B cell (primary cell): ENCODE results near the gene KRT23. TPM values are rescaled to one million over a fixed set of nuclear protein-coding genes. Genes with fewer than 3 reads are reported as not detected.

Experiments
- ATAC-seq: fragments of 200-7000 bp; cut with Tn5 transposase; one replicate; pipeline ENCODE4 v1.10.0; 2021; ENCODE audit warnings: low read depth, mild to moderate bottlenecking, moderate number of reproducible peaks, moderate library complexity
- CTCF ChIA-PET: fragments of 350-600 bp; sonication (Branson Sonifier 250); formaldehyde crosslinking; loops from one replicate; lab custom pipeline; 2021; ENCODE audit warnings: antibody characterized with exemption, inconsistent platforms; lab: Charles Lee
- POLR2A ChIA-PET: fragments of 350-600 bp; sonication (Branson Sonifier 250); formaldehyde crosslinking; loops from one replicate; lab custom pipeline; 2021; ENCODE audit warnings: antibody characterized with exemption; lab: Charles Lee
- DNase-seq: peaks from one replicate; pipeline ENCODE4 v3.0.0; 2013
- H2AFZ ChIP-seq: 2 replicates; pipeline ENCODE4 v1.6.1; 2012; ENCODE audit warnings: mild to moderate bottlenecking, low read depth, low read length; ENCODE audit not compliant: insufficient read depth, poor library complexity, severe bottlenecking
- H3K27ac ChIP-seq, 2 donors: 1 replicate in 1 of 2; 2 replicates in 1 of 2; pipeline ENCODE4 v1.5.1; 2012 to 2013; ENCODE audit warnings: low read length in 2 of 2, mild to moderate bottlenecking in 2 of 2, moderate library complexity in 1 of 2
- H3K27me3 ChIP-seq, 4 experiments: fragments of 200-600 bp in 1 of 4; sonication (generic) in 1 of 4; replicated peaks in 1 of 4; 1 replicate in 2 of 4; 2 replicates in 2 of 4; pipeline versions ENCODE4 v1.6.1 to v1.7.0; 2013 to 2016; ENCODE audit warnings: low read length in 3 of 4, mild to moderate bottlenecking in 2 of 4, mixed read lengths in 1 of 4, moderate library complexity in 1 of 4; ENCODE audit not compliant: insufficient read depth in 4 of 4, control insufficient read depth in 3 of 4; ENCODE audit errors: control extremely low read depth in 1 of 4
- H3K36me3 ChIP-seq, 2 experiments: replicated peaks in 1 of 2; 1 replicate in 1 of 2; 2 replicates in 1 of 2; pipeline versions ENCODE4 v1.6.1 to v1.7.1; 2013; ENCODE audit warnings: low read length in 1 of 2; ENCODE audit not compliant: insufficient read depth in 2 of 2, control insufficient read depth in 1 of 2; ENCODE audit errors: control extremely low read depth in 1 of 2, extremely low read depth in 1 of 2
- H3K4me1 ChIP-seq, 2 donors: fragments of 200-600 bp in 1 of 2; sonication (generic) in 1 of 2; 1 replicate in 1 of 2; 2 replicates in 1 of 2; pipeline versions ENCODE4 v1.5.1 to v1.6.1; 2013 to 2017; ENCODE audit warnings: low read length in 2 of 2; ENCODE audit not compliant: control insufficient read depth in 2 of 2, insufficient read depth in 2 of 2
- H3K4me2 ChIP-seq: replicated peaks from 2 replicates; pipeline ENCODE3; 2012; ENCODE audit warnings: mild to moderate bottlenecking, low read depth, low read length; ENCODE audit not compliant: poor library complexity, severe bottlenecking
- H3K4me3 ChIP-seq, 5 experiments: fragments of 200-600 bp in 1 of 5; sonication (generic) in 1 of 5; 1 replicate in 3 of 5; 2 replicates in 2 of 5; pipeline versions ENCODE4 v1.5.1 to v1.7.0; 2011 to 2016; ENCODE audit warnings: low read length in 4 of 5, mild to moderate bottlenecking in 4 of 5, low read depth in 2 of 5, control low read depth in 1 of 5, moderate library complexity in 1 of 5; ENCODE audit not compliant: insufficient read depth in 1 of 5; ENCODE audit errors: control extremely low read depth in 1 of 5, extremely low read depth in 1 of 5
- H3K79me2 ChIP-seq: fragments of 200-600 bp; sonication (generic); one replicate; pipeline ENCODE4 v1.6.0; 2016; ENCODE audit warnings: low read length; ENCODE audit not compliant: control insufficient read depth, insufficient read depth
- H3K9ac ChIP-seq: fragments of 200-600 bp; sonication (generic); 2 replicates; pipeline ENCODE4 v1.6.1; 2017; ENCODE audit warnings: mild to moderate bottlenecking, low read length, moderate library complexity
- H3K9me3 ChIP-seq, 3 donors: one replicate each; pipeline versions ENCODE4 v1.6.1 to v1.7.1; 2013; ENCODE audit warnings: low read length in 2 of 3; ENCODE audit not compliant: control insufficient read depth in 2 of 3, insufficient read depth in 1 of 3; ENCODE audit errors: control extremely low read depth in 1 of 3
- H4K20me1 ChIP-seq: 2 replicates; pipeline ENCODE4 v1.6.0; 2012; ENCODE audit warnings: mild to moderate bottlenecking, low read length; ENCODE audit not compliant: insufficient read depth, control insufficient read depth, poor library complexity, severe bottlenecking
- H3K27ac Mint-ChIP-seq: one replicate; pipeline ENCODE4 v1.8.0; 2021; ENCODE audit warnings: mixed read lengths
- H3K27me3 Mint-ChIP-seq: one replicate; pipeline ENCODE4 v1.8.0; 2021; ENCODE audit warnings: mixed read lengths
- H3K4me1 Mint-ChIP-seq: one replicate; pipeline ENCODE4 v1.8.0; 2021; ENCODE audit warnings: mixed read lengths
- H3K4me3 Mint-ChIP-seq: one replicate; pipeline ENCODE4 v1.8.0; 2021; ENCODE audit warnings: mixed read lengths
- H3K9me3 Mint-ChIP-seq: one replicate; pipeline ENCODE4 v1.8.0; 2022; ENCODE audit warnings: mixed read lengths; ENCODE audit not compliant: insufficient read depth
- EZH2 ChIP-seq: IDR thresholded peaks from 2 replicates; pipeline ENCODE4 v1.6.1; 2012; ENCODE audit warnings: borderline replicate concordance, low read depth, mild to moderate bottlenecking, moderate library complexity, low read length; ENCODE audit not compliant: insufficient read depth, poor library complexity, severe bottlenecking
- WGBS: methylation state at CpG from one replicate; pipeline ENCODE4 v1.1.5; 2013; ENCODE audit warnings: missing lambda C conversion rate; ENCODE audit not compliant: insufficient coverage; 5-methylcytosine and 5-hydroxymethylcytosine counted together
- intact Hi-C: fragments of 100-400 bp; cut with micrococcal nuclease; formaldehyde crosslinking; loops from one replicate; pipeline ENCODE4 v1.10.0; 2022
- polyA plus RNA-seq: library from polyadenylated mRNA; depleted of rRNA; stranded (reverse); fragments of >200 nt; gene quantifications from 2 replicates; pipeline ENCODE4 v1.2.3, GENCODE V29; 2012
- total RNA-seq, 2 donors: library from RNA; stranded (reverse); fragments of 120-200 nt in 1 of 2; gene quantifications; 1 replicate in 1 of 2; 2 replicates in 1 of 2; pipeline versions ENCODE4 v1.2.3 to v1.2.4, GENCODE V29; 2013 to 2022
- TF ChIP-seq, protein P1 (sequence below): fragments of 200-600 bp; IDR thresholded peaks from one replicate; pipeline ENCODE4 v1.8.0; 2022; ENCODE audit warnings: antibody characterized with exemption, mild to moderate bottlenecking

Gene KRT23
- total and polyA plus RNA-seq, 2 donors (not counting 1 experiment from before 2014, with no cell fraction given): 0.06 TPM; not detected in 1

DNA sequence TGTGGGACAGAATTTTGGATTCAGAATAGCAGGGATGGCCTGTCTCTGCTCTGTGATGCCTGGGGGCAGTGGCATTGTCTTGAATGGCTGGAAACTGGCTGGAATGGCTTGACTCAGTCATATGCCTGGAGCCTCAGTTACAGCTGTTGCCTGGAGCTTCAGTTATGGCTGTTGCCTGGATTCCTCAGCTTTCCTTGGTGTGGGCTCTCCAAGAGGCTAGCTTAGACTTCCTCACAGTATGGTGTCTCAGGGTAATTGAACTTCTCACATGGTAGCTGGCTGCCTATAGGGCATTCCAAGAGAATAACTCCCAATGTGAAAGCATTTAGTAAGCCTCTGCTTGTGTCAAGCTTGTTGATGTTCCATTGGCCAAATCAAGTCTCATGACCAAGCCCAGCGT, 21.1 kb downstream of the KRT23 start:
- WGBS: no CpG with 5 or more reads among the region's 1 CpG
- H2AFZ ChIP-seq: no peak overlapping the region
- ATAC-seq (no peak), DNase-seq (no peak)
- no peaks in the 10 kb centered on the region for H3K27me3 ChIP-seq
- no peaks in the 10 kb centered on the region for H3K9me3 Mint-ChIP-seq
- no peak overlapping the region for H3K4me2 ChIP-seq
- intact Hi-C loops: no loop called here
- no peak overlapping the region for H3K27ac ChIP-seq
- no peaks in the 10 kb centered on the region for H3K9me3 ChIP-seq
- H3K4me3 Mint-ChIP-seq: no peak overlapping the region
- no peak overlapping the region for H3K9ac ChIP-seq
- peaks cover 19% of the 10 kb centered on the region for H3K27me3 Mint-ChIP-seq
- no peak overlapping the region for H3K4me3 ChIP-seq
- H3K36me3 ChIP-seq: no peaks in the 10 kb centered on the region
- no peaks in the 10 kb centered on the region for H4K20me1 ChIP-seq
- H3K4me1 Mint-ChIP-seq: peaks cover 3% of the 10 kb centered on the region
- H3K79me2 ChIP-seq: no peaks in the 10 kb centered on the region
- ChIA-PET POLR2A (no interaction called here), CTCF (interaction anchor here (0.9 to 1.1 kb wide), 3 partner anchors 632 to 747 kb away, joined by 4 to 5 read pairs (median 4); no protein-coding TSS in a partner anchor)
- no peaks in the 10 kb centered on the region for H3K4me1 ChIP-seq
- H3K27ac Mint-ChIP-seq: no peak overlapping the region
- TF ChIP-seq, protein P1, sequence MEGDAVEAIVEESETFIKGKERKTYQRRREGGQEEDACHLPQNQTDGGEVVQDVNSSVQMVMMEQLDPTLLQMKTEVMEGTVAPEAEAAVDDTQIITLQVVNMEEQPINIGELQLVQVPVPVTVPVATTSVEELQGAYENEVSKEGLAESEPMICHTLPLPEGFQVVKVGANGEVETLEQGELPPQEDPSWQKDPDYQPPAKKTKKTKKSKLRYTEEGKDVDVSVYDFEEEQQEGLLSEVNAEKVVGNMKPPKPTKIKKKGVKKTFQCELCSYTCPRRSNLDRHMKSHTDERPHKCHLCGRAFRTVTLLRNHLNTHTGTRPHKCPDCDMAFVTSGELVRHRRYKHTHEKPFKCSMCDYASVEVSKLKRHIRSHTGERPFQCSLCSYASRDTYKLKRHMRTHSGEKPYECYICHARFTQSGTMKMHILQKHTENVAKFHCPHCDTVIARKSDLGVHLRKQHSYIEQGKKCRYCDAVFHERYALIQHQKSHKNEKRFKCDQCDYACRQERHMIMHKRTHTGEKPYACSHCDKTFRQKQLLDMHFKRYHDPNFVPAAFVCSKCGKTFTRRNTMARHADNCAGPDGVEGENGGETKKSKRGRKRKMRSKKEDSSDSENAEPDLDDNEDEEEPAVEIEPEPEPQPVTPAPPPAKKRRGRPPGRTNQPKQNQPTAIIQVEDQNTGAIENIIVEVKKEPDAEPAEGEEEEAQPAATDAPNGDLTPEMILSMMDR: no peak
- no peak for TF ChIP-seq EZH2

DNA sequence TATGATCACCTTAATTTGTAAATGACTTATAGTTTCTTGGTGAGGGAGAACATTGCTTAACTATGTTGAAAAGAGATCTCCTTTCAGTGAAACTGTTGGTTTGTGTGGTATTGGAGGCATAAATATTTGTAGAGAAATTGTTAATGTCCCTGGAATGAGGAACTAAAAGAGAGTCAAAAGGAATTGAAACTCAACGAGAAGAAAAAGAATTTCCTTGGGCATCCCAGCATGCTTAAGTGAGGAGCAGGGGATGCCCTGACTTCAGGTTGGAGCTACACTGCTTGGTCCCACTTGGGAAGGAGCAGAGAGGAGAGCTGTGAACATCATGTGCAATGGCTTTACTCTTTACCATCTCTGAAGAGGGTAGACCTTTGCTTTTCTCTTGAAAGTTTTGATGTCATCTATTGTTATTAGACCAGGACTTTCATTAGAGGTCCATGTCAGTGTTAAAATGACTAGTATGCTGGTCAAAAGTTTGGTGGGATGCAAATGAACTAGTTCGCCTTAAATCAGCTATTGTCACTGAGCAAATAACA, 21.7 kb downstream of the KRT23 start:
- no peak overlapping the region for H3K27ac Mint-ChIP-seq
- Histone ChIP-seq H3K4me3 (no peak overlapping the region), H3K27ac (no peak overlapping the region), H3K4me1 (no peaks in the 10 kb centered on the region), H3K9me3 (no peaks in the 10 kb centered on the region), H2AFZ (no peak overlapping the region), H4K20me1 (no peaks in the 10 kb centered on the region), H3K9ac (no peak overlapping the region), H3K4me2 (no peak overlapping the region), H3K79me2 (no peaks in the 10 kb centered on the region), H3K27me3 (no peaks in the 10 kb centered on the region), H3K36me3 (no peaks in the 10 kb centered on the region)
- intact Hi-C loops: no loop called here
- ChIA-PET CTCF (interaction anchor here (0.9 to 1.1 kb wide), 2 partner anchors 633 to 733 kb away, joined by 4 to 5 read pairs; no protein-coding TSS in a partner anchor), POLR2A (no interaction called here)
- WGBS: 0% methylated on average over 1 of the region's 2 CpGs
- ATAC-seq (no peak), DNase-seq (no peak)
- no peak for TF ChIP-seq EZH2
- TF ChIP-seq, protein P1: no peak
- no peaks in the 10 kb centered on the region for H3K9me3 Mint-ChIP-seq
- H3K4me1 Mint-ChIP-seq: peaks cover 3% of the 10 kb centered on the region
- H3K27me3 Mint-ChIP-seq: peaks cover 14% of the 10 kb centered on the region
- no peak overlapping the region for H3K4me3 Mint-ChIP-seq
